ENCODE results near the gene RAI1.

DNA sequence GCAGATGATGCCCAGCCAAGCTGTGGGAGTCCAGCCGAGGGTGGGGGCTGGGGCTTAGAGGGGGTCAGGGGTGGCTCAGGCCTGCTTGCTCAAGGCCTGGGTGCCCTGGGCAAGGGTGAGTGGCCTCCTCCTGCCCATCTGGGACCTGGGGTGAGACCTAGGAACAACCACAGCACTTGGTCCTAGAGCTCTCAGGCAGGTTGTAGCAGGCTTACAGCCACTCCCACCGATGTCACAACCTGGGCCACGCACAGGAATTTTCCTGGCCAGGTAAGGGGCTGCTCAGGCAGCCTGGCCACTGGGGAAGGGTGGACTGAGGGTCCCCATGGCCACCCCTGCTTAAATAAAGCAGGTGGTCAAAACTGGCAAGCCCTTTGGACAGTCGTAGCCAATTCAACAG is 161.8 kb downstream of the RAI1 start:
- TF ChIP-seq FOXA1 (IDR thresholded peaks at IDR 0.05) (no peak), FOXK2 (IDR thresholded peaks at IDR 0.05) (no peak), BHLHE40 (IDR thresholded peaks at IDR 0.05; ENCODE audit: borderline replicate concordance) (no peak), LEF1 (IDR thresholded peaks at IDR 0.05; ENCODE audit: borderline replicate concordance) (no peak), ARNT (IDR thresholded peaks at IDR 0.05) (no peak), SP1 (IDR thresholded peaks at IDR 0.05) (no peak)

Measured in HEK293T (cell line).